HG03097 (cell line): ENCODE results near the gene TMPRSS4.
"Not testable (repeated sequence)": the region's sequence is repeated elsewhere in the genome, so short reads cannot be mapped to it uniquely, and the experiment has no call there.

Experiments used
- ATAC-seq: cut with Tn5 transposase; IDR thresholded peaks from one replicate; pipeline ENCODE4 v1.9.1; 2021; ENCODE audit not compliant: unreplicated experiment, low FRiP score

Gene TMPRSS4

GRCh38 chr11:118055966-118056365, 20.9 kb upstream of the TMPRSS4 start:
- no peak for ATAC-seq

- ATAC-seq, result no peak
Measured at GRCh38 chr11:118056806-118057205, 20.1 kb upstream of the TMPRSS4 start.

GRCh38 chr11:118057251-118058145, 19.4 kb upstream of the TMPRSS4 start:
- ATAC-seq, result no peak

GRCh38 chr11:118058311-118059245, 18.3 kb upstream of the TMPRSS4 start:
- no peak for ATAC-seq

- no peak for ATAC-seq
Measured at GRCh38 chr11:118059246-118059940, 17.5 kb upstream of the TMPRSS4 start.

- no peak for ATAC-seq
Measured at GRCh38 chr11:118060081-118060661, 16.7 kb upstream of the TMPRSS4 start.

- no peak for ATAC-seq
Measured at GRCh38 chr11:118060869-118061268, 16.0 kb upstream of the TMPRSS4 start.

- no peak for ATAC-seq
Measured at GRCh38 chr11:118061586-118062125, 15.2 kb upstream of the TMPRSS4 start.

- not testable (repeated sequence) for ATAC-seq
Measured at GRCh38 chr11:118062181-118062580, 14.7 kb upstream of the TMPRSS4 start.

GRCh38 chr11:118062631-118063030, 14.2 kb upstream of the TMPRSS4 start:
- ATAC-seq, result not testable (repeated sequence)

- ATAC-seq, result no peak
Measured at GRCh38 chr11:118064956-118065355, 11.9 kb upstream of the TMPRSS4 start.

- ATAC-seq, result no peak
Measured at GRCh38 chr11:118065384-118065783, 11.5 kb upstream of the TMPRSS4 start.

GRCh38 chr11:118067006-118067405, 9.9 kb upstream of the TMPRSS4 start:
- ATAC-seq, result no peak

- ATAC-seq, result no peak
Measured at GRCh38 chr11:118068206-118068944, 8.5 kb upstream of the TMPRSS4 start.

GRCh38 chr11:118068945-118069612, 7.8 kb upstream of the TMPRSS4 start:
- ATAC-seq, result no peak

GRCh38 chr11:118071416-118072030, 5.4 kb upstream of the TMPRSS4 start:
- no peak for ATAC-seq

- no peak for ATAC-seq
Measured at GRCh38 chr11:118073554-118073953, 3.3 kb upstream of the TMPRSS4 start.

- ATAC-seq, result no peak
Measured at GRCh38 chr11:118074091-118074685, 2.7 kb upstream of the TMPRSS4 start.
